Measurements from ENCODE around the gene ZEB2. TPM values are rescaled to one million over a fixed set of nuclear protein-coding genes. Genes with fewer than 3 reads are reported as not detected.

The ZEB2 gene
- polyA plus RNA-seq, 1 donor from 2014 or later: 2.2 TPM

DNA sequence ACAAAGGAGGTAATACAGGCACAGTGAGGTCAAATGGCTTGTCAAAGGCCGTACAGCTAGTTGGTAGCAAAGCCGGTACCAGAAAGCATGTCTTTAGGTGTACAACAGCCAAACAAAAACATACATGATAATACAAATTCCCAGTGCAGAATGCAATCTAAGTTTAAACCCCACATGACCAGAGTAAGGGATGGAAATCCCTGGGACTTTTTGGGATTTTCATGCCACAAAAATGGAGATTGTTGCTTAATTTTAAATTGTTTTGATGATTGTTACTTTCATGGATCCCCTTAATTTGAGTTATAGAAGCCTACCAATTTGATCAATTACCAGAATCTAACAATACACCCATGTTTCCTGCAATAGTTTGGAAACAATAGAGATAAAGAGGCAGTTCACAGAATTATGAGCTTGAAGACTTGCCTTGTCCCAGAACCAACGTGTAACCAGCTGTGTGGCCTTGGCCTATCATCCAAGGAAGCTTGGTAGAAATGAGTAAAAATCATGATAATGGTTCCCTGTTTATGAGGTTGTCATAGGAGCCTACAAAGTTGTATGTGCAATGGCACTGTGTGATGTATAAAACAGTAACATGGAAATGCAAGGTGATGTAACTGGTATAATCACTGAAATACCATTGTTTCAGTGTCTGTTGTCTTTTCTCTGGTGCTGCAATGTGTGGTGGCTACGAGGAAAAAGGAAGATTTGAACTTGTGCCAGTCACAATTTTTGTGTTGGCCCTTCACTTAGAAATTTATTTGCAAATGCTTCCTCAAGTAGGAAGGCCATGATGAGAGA is 85.3 kb downstream of the ZEB2 start:
- Histone ChIP-seq H4K20me1 (ENCODE audit: insufficient read depth) (no peaks in the 10 kb centered on the region), H3K36me3 (ENCODE audit: insufficient read depth, low read length) (no peaks in the 10 kb centered on the region), H3K27me3 (ENCODE audit: insufficient read depth, low read depth, low read length) (no peaks in the 10 kb centered on the region), H3K4me3 (ENCODE audit: low read length) (no peak overlapping the region), H3K9me3 (ENCODE audit: low read length) (no peaks in the 10 kb centered on the region), H3F3A (ENCODE audit: insufficient read depth, low read length, poor library complexity, severe bottlenecking) (no peaks in the 10 kb centered on the region), H3K27ac (ENCODE audit: low read length) (no peak overlapping the region), H3K9ac (ENCODE audit: low read length) (no peak overlapping the region), H3K9me2 (ENCODE audit: insufficient read depth, low read length) (no peaks in the 10 kb centered on the region), H3K4me2 (ENCODE audit: low read length) (no peak overlapping the region), H2AFZ (ENCODE audit: low read depth, low read length) (no peak overlapping the region), H3K79me2 (replicated peaks; ENCODE audit: insufficient read depth, low read length) (peaks cover 38% of the 10 kb centered on the region)
- TF ChIP-seq RAD21 (conservative IDR thresholded peaks at IDR 0.05): no peak
- TF ChIP-seq POLR2AphosphoS5 (IDR thresholded peaks at IDR 0.05): no peak
- TF ChIP-seq, protein P1, sequence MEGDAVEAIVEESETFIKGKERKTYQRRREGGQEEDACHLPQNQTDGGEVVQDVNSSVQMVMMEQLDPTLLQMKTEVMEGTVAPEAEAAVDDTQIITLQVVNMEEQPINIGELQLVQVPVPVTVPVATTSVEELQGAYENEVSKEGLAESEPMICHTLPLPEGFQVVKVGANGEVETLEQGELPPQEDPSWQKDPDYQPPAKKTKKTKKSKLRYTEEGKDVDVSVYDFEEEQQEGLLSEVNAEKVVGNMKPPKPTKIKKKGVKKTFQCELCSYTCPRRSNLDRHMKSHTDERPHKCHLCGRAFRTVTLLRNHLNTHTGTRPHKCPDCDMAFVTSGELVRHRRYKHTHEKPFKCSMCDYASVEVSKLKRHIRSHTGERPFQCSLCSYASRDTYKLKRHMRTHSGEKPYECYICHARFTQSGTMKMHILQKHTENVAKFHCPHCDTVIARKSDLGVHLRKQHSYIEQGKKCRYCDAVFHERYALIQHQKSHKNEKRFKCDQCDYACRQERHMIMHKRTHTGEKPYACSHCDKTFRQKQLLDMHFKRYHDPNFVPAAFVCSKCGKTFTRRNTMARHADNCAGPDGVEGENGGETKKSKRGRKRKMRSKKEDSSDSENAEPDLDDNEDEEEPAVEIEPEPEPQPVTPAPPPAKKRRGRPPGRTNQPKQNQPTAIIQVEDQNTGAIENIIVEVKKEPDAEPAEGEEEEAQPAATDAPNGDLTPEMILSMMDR (IDR thresholded peaks at IDR 0.05; ENCODE audit: poor library complexity, severe bottlenecking): no peak
- no peak for TF ChIP-seq TAF1 (IDR thresholded peaks at IDR 0.05; ENCODE audit: low read depth)
- no peak for TF ChIP-seq EP300 (conservative IDR thresholded peaks at IDR 0.05; ENCODE audit: poor library complexity, severe bottlenecking)
- TF ChIP-seq, protein P2, sequence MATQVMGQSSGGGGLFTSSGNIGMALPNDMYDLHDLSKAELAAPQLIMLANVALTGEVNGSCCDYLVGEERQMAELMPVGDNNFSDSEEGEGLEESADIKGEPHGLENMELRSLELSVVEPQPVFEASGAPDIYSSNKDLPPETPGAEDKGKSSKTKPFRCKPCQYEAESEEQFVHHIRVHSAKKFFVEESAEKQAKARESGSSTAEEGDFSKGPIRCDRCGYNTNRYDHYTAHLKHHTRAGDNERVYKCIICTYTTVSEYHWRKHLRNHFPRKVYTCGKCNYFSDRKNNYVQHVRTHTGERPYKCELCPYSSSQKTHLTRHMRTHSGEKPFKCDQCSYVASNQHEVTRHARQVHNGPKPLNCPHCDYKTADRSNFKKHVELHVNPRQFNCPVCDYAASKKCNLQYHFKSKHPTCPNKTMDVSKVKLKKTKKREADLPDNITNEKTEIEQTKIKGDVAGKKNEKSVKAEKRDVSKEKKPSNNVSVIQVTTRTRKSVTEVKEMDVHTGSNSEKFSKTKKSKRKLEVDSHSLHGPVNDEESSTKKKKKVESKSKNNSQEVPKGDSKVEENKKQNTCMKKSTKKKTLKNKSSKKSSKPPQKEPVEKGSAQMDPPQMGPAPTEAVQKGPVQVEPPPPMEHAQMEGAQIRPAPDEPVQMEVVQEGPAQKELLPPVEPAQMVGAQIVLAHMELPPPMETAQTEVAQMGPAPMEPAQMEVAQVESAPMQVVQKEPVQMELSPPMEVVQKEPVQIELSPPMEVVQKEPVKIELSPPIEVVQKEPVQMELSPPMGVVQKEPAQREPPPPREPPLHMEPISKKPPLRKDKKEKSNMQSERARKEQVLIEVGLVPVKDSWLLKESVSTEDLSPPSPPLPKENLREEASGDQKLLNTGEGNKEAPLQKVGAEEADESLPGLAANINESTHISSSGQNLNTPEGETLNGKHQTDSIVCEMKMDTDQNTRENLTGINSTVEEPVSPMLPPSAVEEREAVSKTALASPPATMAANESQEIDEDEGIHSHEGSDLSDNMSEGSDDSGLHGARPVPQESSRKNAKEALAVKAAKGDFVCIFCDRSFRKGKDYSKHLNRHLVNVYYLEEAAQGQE (IDR thresholded peaks at IDR 0.05; ENCODE audit: borderline replicate concordance): no peak
- TF ChIP-seq SMC3 (conservative IDR thresholded peaks at IDR 0.05; ENCODE audit: poor library complexity): no peak
- TF ChIP-seq EZH2 (IDR thresholded peaks at IDR 0.05; ENCODE audit: borderline replicate concordance, insufficient read depth, low read length, poor library complexity, severe bottlenecking): no peak

DNA sequence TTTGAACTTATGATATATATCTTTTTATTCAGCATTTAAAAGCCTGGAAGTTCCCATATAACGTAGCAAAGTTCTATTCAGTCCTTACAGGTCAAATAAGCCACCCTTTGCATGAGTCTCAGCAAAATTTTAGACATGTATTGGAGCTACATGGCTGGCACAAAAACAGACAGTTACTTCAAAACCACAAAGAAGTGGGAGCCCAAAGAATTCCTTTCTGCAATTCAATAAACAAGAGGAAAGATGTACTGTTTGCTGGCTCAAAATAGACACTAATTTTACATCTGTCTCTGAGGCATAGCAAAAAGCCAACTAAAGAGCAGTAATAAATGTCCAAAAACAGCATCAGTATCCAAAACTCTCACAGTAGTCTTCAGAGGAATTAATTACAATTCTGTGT is 87.0 kb downstream of the ZEB2 start:
- no peak overlapping the region for H3K4me3 ChIP-seq (ENCODE audit: low read length)
- no peak overlapping the region for H3K27ac ChIP-seq (ENCODE audit: low read length)
- TF ChIP-seq, protein P1 (IDR thresholded peaks at IDR 0.05; ENCODE audit: poor library complexity, severe bottlenecking): no peak
- TF ChIP-seq RAD21 (conservative IDR thresholded peaks at IDR 0.05) (no peak), EP300 (conservative IDR thresholded peaks at IDR 0.05; ENCODE audit: poor library complexity, severe bottlenecking) (no peak), POLR2AphosphoS5 (IDR thresholded peaks at IDR 0.05) (no peak), EZH2 (IDR thresholded peaks at IDR 0.05; ENCODE audit: borderline replicate concordance, insufficient read depth, low read length, poor library complexity, severe bottlenecking) (no peak), TAF1 (IDR thresholded peaks at IDR 0.05; ENCODE audit: low read depth) (no peak), MXI1 (conservative IDR thresholded peaks at IDR 0.05; ENCODE audit: poor library complexity, severe bottlenecking) (no peak), SMC3 (conservative IDR thresholded peaks at IDR 0.05; ENCODE audit: poor library complexity) (no peak)
- TF ChIP-seq, protein P2 (IDR thresholded peaks at IDR 0.05; ENCODE audit: borderline replicate concordance): no peak
- H2AFZ ChIP-seq (ENCODE audit: low read depth, low read length): no peak overlapping the region
- no peaks in the 10 kb centered on the region for H3F3A ChIP-seq (ENCODE audit: insufficient read depth, low read length, poor library complexity, severe bottlenecking)
- H3K9ac ChIP-seq (ENCODE audit: low read length): no peak overlapping the region
- H3K9me3 ChIP-seq (ENCODE audit: low read length): no peaks in the 10 kb centered on the region
- peaks cover 33% of the 10 kb centered on the region for H3K79me2 ChIP-seq (replicated peaks; ENCODE audit: insufficient read depth, low read length)
- no peaks in the 10 kb centered on the region for H3K36me3 ChIP-seq (ENCODE audit: insufficient read depth, low read length)
- H3K9me2 ChIP-seq (ENCODE audit: insufficient read depth, low read length): no peaks in the 10 kb centered on the region
- no peak overlapping the region for H3K4me2 ChIP-seq (ENCODE audit: low read length)
- H4K20me1 ChIP-seq (ENCODE audit: insufficient read depth): no peaks in the 10 kb centered on the region
- no peaks in the 10 kb centered on the region for H3K27me3 ChIP-seq (ENCODE audit: insufficient read depth, low read depth, low read length)
